Measurements from ENCODE around the gene P3H2.

P3H2 gene

GRCh38 chr3:190058521-190059241 lies 62.0 kb downstream of the P3H2 start:
- TF ChIP-seq ZFP3 (CRISPR knock-in tag; IDR thresholded peaks at IDR 0.05) (no peak), PATZ1 (CRISPR knock-in tag; IDR thresholded peaks at IDR 0.05; ENCODE audit: borderline replicate concordance) (no peak), TSHZ2 (CRISPR knock-in tag; IDR thresholded peaks at IDR 0.05) (no peak), ZNF565 (CRISPR knock-in tag; conservative IDR thresholded peaks at IDR 0.05; ENCODE audit: low read depth) (no peak), CSRNP3 (CRISPR knock-in tag; IDR thresholded peaks at IDR 0.05) (no peak), TCF4 (CRISPR knock-in tag; IDR thresholded peaks at IDR 0.05; ENCODE audit: borderline replicate concordance) (no peak), TOX (CRISPR knock-in tag; IDR thresholded peaks at IDR 0.05; ENCODE audit: borderline replicate concordance) (no peak), ISL1 (CRISPR knock-in tag; IDR thresholded peaks at IDR 0.05) (no peak), POU6F1 (CRISPR knock-in tag; IDR thresholded peaks at IDR 0.05; ENCODE audit: borderline replicate concordance, low read depth) (no peak)
- ATAC-seq = peak; percentile 33; the same call in 2 of the 3 replicates

GRCh38 chr3:190056742-190057141 lies 64.0 kb downstream of the P3H2 start:
- no peak for TF ChIP-seq BACH2 (CRISPR knock-in tag; IDR thresholded peaks at IDR 0.05; ENCODE audit: borderline replicate concordance)
- TF ChIP-seq ZNF70 (CRISPR knock-in tag; IDR thresholded peaks at IDR 0.05) = no peak
- no peak for TF ChIP-seq OSR1 (CRISPR knock-in tag; IDR thresholded peaks at IDR 0.05)
- TF ChIP-seq POU6F1 (CRISPR knock-in tag; IDR thresholded peaks at IDR 0.05; ENCODE audit: borderline replicate concordance, low read depth) = no peak
- TF ChIP-seq SNAI2 (CRISPR knock-in tag; IDR thresholded peaks at IDR 0.05) = no peak
- no peak for TF ChIP-seq ZNF8 (CRISPR knock-in tag; IDR thresholded peaks at IDR 0.05)
- TF ChIP-seq CSRNP3 (CRISPR knock-in tag; IDR thresholded peaks at IDR 0.05) = no peak
- TF ChIP-seq ZFP3 (CRISPR knock-in tag; IDR thresholded peaks at IDR 0.05) = no peak
- no peak for TF ChIP-seq ARNTL (CRISPR knock-in tag; IDR thresholded peaks at IDR 0.05; ENCODE audit: borderline replicate concordance, low read depth)
- no peak for TF ChIP-seq CREB5 (CRISPR knock-in tag; IDR thresholded peaks at IDR 0.05; ENCODE audit: low read depth)
- no peak for TF ChIP-seq PATZ1 (CRISPR knock-in tag; IDR thresholded peaks at IDR 0.05; ENCODE audit: borderline replicate concordance)
- TF ChIP-seq ZNF565 (CRISPR knock-in tag; conservative IDR thresholded peaks at IDR 0.05; ENCODE audit: low read depth) = no peak
- no peak for ATAC-seq
